ENCODE results near the gene UBR3. TPM values are rescaled to one million over a fixed set of nuclear protein-coding genes. Genes with fewer than 3 reads are reported as not detected.

UBR3 gene, protein sequence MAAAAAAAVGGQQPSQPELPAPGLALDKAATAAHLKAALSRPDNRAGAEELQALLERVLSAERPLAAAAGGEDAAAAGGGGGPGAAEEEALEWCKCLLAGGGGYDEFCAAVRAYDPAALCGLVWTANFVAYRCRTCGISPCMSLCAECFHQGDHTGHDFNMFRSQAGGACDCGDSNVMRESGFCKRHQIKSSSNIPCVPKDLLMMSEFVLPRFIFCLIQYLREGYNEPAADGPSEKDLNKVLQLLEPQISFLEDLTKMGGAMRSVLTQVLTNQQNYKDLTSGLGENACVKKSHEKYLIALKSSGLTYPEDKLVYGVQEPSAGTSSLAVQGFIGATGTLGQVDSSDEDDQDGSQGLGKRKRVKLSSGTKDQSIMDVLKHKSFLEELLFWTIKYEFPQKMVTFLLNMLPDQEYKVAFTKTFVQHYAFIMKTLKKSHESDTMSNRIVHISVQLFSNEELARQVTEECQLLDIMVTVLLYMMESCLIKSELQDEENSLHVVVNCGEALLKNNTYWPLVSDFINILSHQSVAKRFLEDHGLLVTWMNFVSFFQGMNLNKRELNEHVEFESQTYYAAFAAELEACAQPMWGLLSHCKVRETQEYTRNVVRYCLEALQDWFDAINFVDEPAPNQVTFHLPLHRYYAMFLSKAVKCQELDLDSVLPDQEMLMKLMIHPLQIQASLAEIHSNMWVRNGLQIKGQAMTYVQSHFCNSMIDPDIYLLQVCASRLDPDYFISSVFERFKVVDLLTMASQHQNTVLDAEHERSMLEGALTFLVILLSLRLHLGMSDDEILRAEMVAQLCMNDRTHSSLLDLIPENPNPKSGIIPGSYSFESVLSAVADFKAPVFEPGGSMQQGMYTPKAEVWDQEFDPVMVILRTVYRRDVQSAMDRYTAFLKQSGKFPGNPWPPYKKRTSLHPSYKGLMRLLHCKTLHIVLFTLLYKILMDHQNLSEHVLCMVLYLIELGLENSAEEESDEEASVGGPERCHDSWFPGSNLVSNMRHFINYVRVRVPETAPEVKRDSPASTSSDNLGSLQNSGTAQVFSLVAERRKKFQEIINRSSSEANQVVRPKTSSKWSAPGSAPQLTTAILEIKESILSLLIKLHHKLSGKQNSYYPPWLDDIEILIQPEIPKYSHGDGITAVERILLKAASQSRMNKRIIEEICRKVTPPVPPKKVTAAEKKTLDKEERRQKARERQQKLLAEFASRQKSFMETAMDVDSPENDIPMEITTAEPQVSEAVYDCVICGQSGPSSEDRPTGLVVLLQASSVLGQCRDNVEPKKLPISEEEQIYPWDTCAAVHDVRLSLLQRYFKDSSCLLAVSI (N-terminal part only)
- 9.1 and 10.4 TPM in 2 replicates for total RNA-seq

DNA sequence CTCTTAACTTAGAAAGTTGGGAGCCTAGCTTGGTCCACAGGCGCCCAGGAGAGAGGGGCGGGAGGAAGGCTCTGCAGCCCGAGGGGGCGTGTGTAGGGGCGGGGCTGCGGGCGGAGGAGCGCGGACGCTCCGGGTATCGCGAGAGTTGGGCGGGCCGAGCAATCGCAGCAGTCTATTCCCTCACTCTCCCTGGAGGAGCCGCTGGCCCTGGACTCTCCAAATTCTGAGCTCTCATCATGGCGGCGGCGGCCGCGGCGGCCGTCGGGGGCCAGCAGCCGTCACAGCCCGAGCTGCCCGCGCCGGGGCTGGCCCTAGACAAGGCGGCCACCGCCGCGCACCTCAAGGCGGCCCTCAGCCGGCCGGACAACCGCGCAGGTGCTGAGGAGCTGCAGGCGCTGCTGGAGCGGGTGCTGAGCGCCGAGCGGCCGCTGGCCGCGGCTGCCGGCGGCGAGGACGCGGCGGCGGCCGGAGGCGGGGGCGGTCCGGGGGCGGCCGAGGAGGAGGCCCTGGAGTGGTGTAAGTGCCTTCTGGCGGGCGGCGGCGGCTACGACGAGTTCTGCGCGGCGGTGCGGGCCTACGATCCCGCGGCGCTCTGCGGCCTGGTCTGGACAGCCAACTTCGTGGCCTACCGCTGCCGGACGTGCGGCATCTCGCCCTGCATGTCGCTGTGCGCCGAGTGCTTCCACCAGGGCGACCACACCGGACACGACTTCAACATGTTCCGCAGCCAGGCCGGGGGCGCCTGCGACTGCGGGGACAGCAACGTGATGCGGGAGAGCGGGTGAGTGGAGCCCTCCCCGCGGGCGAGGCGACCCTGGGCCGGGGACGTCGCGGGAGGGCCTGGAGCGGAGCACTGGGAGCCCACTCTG lies at the start of gene UBR3:
UBR3 (plus strand) TSS at position 183 of the 869 bp plus-strand sequence; CDS start at position 237, 54 bp downstream.

GRCh38 chr2:169798718-169799592 lies 28.3 kb upstream of the UBR3 start, which contains the start of gene SSB:
Gene SSB, plus strand, starts transcription at chr2:169798871. Its CDS starts 2,090 bp downstream, at chr2:169800961.

GRCh38 chr2:169824373-169825333 lies 2.6 kb upstream of the UBR3 start, which contains the start of gene METTL5:
Gene METTL5, minus strand, starts transcription at chr2:169824905. Its CDS starts 308 bp downstream, at chr2:169824597.

Other genes starting within 250 kb of the UBR3 start
- 11.6 and 12.9 TPM in 2 replicates for gene PPIG, start 243.1 kb upstream of the UBR3 start, total RNA-seq
- gene CFAP210, start 133.0 kb upstream of the UBR3 start, total RNA-seq: not detected in 2 replicates
- gene PHOSPHO2, start 133.0 kb upstream of the UBR3 start, total RNA-seq: 0.45 and 1.7 TPM in 2 replicates
- 4.8 and 4.9 TPM in 2 replicates for gene KLHL23, start 93.6 kb upstream of the UBR3 start, total RNA-seq
- 83.5 and 113 TPM in 2 replicates for gene SSB, start 28.6 kb upstream of the UBR3 start, total RNA-seq
- 58.9 and 59.3 TPM in 2 replicates for gene METTL5, start 2.5 kb upstream of the UBR3 start, total RNA-seq